Stomach smooth muscle (tissue), 2 donors: Measurements from ENCODE around the gene STK11.

Experiments
- H3K27ac ChIP-seq: one replicate; pipeline ENCODE4 v1.7.0; 2013; ENCODE audit warnings: mild to moderate bottlenecking, low read length, inconsistent platforms
- H3K27me3 ChIP-seq, 2 donors: one replicate each; pipeline ENCODE4 v1.7.0; 2013; ENCODE audit warnings: low read length in 2 of 2; ENCODE audit not compliant: insufficient read depth in 2 of 2, control insufficient read depth in 1 of 2
- H3K36me3 ChIP-seq, 2 donors: one replicate each; pipeline ENCODE4 v1.7.0; 2013; ENCODE audit warnings: low read length in 2 of 2; ENCODE audit not compliant: control insufficient read depth in 2 of 2, insufficient read depth in 2 of 2
- H3K4me1 ChIP-seq: one replicate; pipeline ENCODE4 v1.7.0; 2013; ENCODE audit warnings: low read length; ENCODE audit not compliant: control insufficient read depth, insufficient read depth
- H3K4me3 ChIP-seq, 2 donors: one replicate each; pipeline ENCODE4 v1.7.0; 2013; ENCODE audit warnings: low read length in 2 of 2
- H3K9ac ChIP-seq, 2 donors: one replicate each; pipeline ENCODE4 v1.7.0; 2013; ENCODE audit warnings: low read length in 2 of 2, mild to moderate bottlenecking in 1 of 2
- H3K9me3 ChIP-seq, 2 donors: one replicate each; pipeline ENCODE4 v1.7.0; 2013; ENCODE audit warnings: low read length in 2 of 2; ENCODE audit not compliant: control insufficient read depth in 2 of 2
- donor health status: healthy.
- donor health status: Pancreatic carcinoma.

STK11 gene

DNA sequence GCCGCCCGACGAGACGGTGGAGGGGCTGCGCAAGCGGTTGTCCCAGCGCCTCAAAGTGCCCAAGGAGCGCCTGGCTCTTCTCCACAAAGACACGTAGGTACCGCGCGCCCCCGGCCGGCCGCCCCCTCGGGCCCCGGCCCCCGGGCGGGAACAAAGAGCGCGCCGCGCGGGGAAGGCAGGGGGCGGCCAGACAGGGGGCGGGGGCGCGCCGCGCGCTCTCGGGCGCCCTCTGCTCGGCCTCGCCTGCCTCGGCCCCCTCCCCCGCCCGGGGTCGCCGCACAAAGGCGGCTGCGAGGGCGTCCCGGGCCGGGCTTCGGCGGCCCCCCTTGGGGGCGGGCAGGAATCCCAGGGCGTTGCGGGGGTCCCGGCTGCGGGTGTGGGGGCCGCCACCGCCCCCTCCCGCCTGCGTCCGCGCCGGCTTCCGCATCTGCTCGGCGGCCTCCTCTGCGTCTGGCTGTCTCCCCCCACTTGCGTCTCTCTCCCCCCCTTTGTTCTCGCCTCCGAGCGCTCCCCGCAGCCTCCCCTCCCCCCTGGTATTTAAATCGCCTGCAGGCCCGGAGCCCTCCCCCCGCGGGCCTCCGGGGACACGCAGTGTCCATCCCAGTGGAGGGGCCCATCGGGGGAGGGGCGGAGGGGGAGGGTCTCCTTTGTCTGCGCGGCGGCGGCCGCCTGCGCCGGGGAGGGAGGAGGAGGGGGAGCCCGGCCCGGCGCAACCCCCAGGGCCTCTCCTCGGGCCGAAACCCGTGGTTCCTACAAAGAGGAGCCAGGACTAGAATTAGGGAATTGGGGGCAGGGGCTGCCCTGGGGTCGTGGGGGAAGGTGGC is 45.1 kb downstream of the STK11 start:
- H3K27me3 ChIP-seq: no peaks in the 10 kb centered on the region
- peak overlapping the region; percentile 97 for H3K27ac ChIP-seq
- H3K4me1 ChIP-seq: peaks cover 60% of the 10 kb centered on the region
- H3K9me3 ChIP-seq: no peaks in the 10 kb centered on the region
- peak overlapping the region; percentile 72 to 75 for H3K4me3 ChIP-seq
- peaks cover 14 to 22% of the 10 kb centered on the region in 2 donors for H3K36me3 ChIP-seq
- H3K9ac ChIP-seq: peak overlapping the region; percentile 64 to 93

DNA sequence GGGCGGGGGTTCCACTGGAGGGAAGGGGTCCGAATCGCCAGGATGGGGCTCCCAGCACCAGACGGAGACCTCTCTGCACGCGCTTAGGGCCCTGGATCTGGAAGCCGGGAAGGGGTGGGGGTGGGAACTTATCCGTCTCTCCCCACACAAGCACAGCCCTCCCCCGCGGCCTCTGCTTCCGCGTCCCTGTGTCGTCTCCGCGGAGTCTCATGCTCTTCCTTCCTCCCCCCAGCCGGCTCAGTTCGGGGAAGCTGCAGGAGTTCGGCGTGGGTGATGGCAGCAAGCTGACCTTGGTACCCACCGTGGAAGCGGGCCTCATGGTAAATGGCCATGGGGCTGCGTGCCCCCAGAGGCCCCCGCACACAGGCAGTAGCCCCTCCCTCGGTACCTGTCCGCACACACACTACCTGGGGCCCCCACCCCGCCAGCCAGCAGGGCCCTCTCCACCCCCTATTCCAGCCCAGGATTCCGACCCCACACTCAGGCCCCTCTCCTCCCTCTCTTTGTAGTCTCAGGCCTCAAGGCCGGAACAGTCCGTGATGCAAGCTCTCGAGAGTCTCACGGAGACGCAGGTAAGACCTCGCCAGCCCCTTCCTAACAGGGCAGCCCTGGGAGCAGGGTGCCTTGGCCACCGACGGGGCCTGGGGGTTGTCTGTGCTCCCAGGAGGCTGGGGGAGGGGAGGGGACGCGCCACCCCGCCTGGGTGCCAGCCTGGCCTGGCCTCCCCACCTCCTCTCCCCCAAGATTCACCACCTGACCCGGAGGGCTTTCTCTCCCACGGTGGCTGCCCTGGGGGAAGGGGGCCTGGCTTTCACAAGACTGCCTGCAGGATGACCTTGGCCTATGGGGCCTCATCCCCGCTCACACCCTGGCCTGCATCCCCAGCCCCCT is 46.0 kb downstream of the STK11 start:
- Histone ChIP-seq H3K9ac (peak overlapping the region; percentile 66 to 93), H3K27ac (peak overlapping the region; percentile 97), H3K9me3 (no peaks in the 10 kb centered on the region), H3K4me3 (peak overlapping the region; percentile 72 to 75), H3K4me1 (peaks cover 55% of the 10 kb centered on the region), H3K36me3 (peaks cover 19 to 28% of the 10 kb centered on the region in 2 donors), H3K27me3 (no peaks in the 10 kb centered on the region)

DNA sequence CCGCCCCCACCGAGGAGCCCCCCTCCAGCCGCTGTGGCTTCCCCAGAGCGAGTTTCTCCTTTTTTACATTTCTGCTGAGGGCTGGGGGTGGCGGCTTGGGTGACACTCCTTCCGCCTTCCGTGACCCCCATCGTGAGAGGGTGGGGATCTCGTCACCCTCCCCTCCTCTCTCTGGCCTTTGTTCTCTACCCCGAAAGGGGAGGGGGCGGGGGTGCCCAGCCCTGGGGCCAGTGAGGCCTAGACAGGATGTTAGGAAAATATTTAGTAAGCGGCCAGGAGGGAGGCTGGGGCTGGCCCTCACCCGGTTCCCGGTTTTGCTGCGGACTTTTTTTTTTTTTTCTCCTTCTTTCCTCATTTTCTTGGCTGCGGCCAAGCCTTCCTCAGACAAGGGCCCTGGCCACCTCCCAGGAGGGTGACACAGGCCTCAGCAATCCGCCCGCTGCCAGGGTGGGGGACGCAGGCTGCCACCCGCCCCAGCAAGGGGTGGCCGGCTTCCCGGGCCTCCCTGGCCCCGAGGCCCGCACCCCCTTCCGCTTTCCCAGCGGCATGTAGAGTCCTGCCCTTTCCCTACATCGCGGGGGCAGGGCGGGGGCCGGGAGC is 46.7 kb downstream of the STK11 start:
- Histone ChIP-seq H3K27ac (peak overlapping the region; percentile 97), H3K4me3 (peak overlapping the region; percentile 72 to 75), H3K27me3 (no peaks in the 10 kb centered on the region), H3K4me1 (peaks cover 59% of the 10 kb centered on the region), H3K9ac (peak overlapping the region; percentile 60 to 93), H3K9me3 (no peaks in the 10 kb centered on the region), H3K36me3 (peaks cover 21 to 33% of the 10 kb centered on the region in 2 donors)

DNA sequence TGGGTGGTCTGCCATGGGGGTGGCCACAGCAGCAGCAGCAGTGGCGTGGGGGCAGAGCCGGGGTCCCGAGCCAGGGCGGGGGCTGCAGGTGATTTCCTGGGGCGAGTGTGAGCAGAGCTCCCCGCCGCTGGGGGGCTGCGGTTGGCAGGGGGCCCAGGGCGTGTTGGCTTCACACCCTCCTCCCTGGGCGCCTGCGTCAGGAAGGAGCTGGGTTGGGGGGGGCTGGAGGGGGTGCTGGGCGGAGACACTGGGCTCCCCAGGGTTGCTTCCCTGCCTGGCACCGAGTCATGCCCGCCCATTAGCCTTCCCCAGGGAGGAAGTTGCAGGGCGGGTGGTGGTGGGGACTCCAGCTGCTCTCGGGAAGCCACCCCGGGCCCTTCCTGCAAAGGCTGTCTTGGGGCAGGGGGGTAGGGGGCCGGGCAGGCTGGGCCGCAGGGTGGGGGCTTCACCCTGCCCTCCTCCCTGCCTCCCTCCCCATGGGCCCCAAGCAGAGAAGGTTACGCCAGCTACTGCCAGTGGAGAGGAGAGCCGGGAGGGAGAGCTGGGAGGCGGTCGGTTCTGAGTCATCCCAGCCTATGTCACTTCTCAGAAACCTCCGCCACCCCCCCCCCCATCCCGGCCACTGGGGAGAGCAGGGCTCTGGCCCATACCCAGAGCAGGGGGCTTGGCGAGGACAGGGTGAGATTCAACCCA is 47.4 kb downstream of the STK11 start:
- no peaks in the 10 kb centered on the region for H3K27me3 ChIP-seq
- peaks cover 61% of the 10 kb centered on the region for H3K4me1 ChIP-seq
- peaks cover 23 to 37% of the 10 kb centered on the region in 2 donors for H3K36me3 ChIP-seq
- H3K4me3 ChIP-seq: peak overlapping the region; percentile 59 to 72
- peak overlapping the region; percentile 72 to 93 for H3K9ac ChIP-seq
- H3K9me3 ChIP-seq: no peaks in the 10 kb centered on the region
- peak overlapping the region; percentile 97 for H3K27ac ChIP-seq

DNA sequence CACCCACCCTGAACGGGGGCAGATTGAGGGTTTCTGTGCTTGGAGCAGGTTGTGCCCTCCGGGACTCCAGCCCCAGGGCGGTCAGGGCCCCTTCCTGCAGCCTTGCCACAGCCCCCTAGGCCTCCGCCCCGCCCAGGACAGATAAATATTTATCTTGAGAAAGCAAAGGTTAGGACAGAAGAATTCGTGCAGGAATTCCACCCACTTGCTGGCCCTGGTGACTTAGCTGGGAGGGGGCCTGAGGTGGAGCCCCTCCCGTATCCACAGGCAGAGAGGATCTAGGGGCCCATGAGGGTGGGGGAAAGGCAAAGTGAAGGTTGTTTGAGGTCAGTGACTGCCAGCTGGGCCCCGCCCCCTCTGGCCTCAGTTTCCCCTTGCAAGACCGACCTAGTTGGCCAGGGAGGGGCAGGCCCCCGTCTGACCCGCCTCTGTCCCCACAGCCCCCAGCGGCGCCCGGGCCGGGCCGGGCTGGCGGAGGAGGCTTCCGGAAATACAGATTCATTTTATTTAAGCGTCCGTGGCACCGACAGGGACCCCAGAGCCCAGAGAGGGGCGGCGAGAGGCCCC is 48.0 kb downstream of the STK11 start:
- peak overlapping the region; percentile 61 to 72 for H3K9ac ChIP-seq
- no peaks in the 10 kb centered on the region for H3K9me3 ChIP-seq
- H3K4me1 ChIP-seq: peaks cover 61% of the 10 kb centered on the region
- H3K27me3 ChIP-seq: no peaks in the 10 kb centered on the region
- peaks cover 23 to 37% of the 10 kb centered on the region in 2 donors for H3K36me3 ChIP-seq
- H3K27ac ChIP-seq: peak overlapping the region; percentile 97
- peak overlapping the region; percentile 59 to 72 for H3K4me3 ChIP-seq

GRCh38 chr19:1254081-1254527 is 48.5 kb downstream of the STK11 start:
- H3K27ac ChIP-seq: peak overlapping the region; percentile 97
- peak overlapping the region; percentile 40 to 59 for H3K4me3 ChIP-seq
- H3K9ac ChIP-seq: peak overlapping the region in 1 of 2 donors; percentile 61
- no peaks in the 10 kb centered on the region for H3K9me3 ChIP-seq
- H3K36me3 ChIP-seq: peaks cover 23 to 37% of the 10 kb centered on the region in 2 donors
- H3K4me1 ChIP-seq: peaks cover 65% of the 10 kb centered on the region
- H3K27me3 ChIP-seq: no peaks in the 10 kb centered on the region

GRCh38 chr19:1254530-1255185 is 49.1 kb downstream of the STK11 start:
- no peaks in the 10 kb centered on the region for H3K9me3 ChIP-seq
- peaks cover 23 to 37% of the 10 kb centered on the region in 2 donors for H3K36me3 ChIP-seq
- H3K9ac ChIP-seq: peak overlapping the region; percentile 7 to 13
- peak overlapping the region in 1 of 2 donors; percentile 40 for H3K4me3 ChIP-seq
- no peaks in the 10 kb centered on the region for H3K27me3 ChIP-seq
- peak overlapping the region; percentile 97 for H3K27ac ChIP-seq
- peaks cover 70% of the 10 kb centered on the region for H3K4me1 ChIP-seq

- no peak overlapping the region for H3K4me3 ChIP-seq
- H3K4me1 ChIP-seq: peaks cover 79% of the 10 kb centered on the region
- H3K9me3 ChIP-seq: no peaks in the 10 kb centered on the region
- H3K36me3 ChIP-seq: peaks cover 23 to 37% of the 10 kb centered on the region in 2 donors
- H3K9ac ChIP-seq: peak overlapping the region in 1 of 2 donors; percentile 7
- H3K27me3 ChIP-seq: no peaks in the 10 kb centered on the region
- H3K27ac ChIP-seq: peak overlapping the region; percentile 97
Observed at GRCh38 chr19:1255186-1256161, 49.9 kb downstream of the STK11 start.
